ENCODE data around the gene MED16.
"Not testable (repeated sequence)": the region's sequence is repeated elsewhere in the genome, so short reads cannot be mapped to it uniquely, and the experiment has no call there.

The MED16 gene

GRCh38 chr19:852136-853013 lies 40.6 kb downstream of the MED16 start, which contains the start of gene ELANE:
ELANE (plus strand) TSS chr19:852303; CDS start chr19:852329, 26 bp downstream.
- DNase-seq, result no peak

- DNase-seq, result no peak
Measured at GRCh38 chr19:850979-851335, 42.0 kb downstream of the MED16 start.

- DNase-seq, result peak; percentile 43
Measured at GRCh38 chr19:850221-850978, 42.6 kb downstream of the MED16 start.

DNA sequence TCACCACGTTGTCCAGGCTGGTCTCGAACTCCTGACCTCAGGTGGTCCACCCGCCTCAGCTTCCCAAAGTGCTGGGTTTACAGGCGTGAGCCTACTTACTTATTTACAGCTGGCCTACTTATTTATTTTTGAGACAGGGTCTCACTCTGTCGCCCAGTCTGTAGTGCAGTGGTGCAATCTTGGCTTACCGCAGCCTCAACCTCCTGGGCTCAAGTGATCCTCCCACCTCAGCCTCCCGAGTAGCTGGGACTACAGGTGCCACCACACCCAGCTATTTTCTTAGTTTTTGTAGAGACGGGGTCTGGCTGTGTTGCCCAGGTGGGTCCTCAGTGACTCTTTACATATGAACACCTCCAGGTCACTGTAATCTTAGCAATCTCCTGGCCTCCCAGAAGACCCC lies 43.8 kb downstream of the MED16 start:
- not testable (repeated sequence) for DNase-seq

- DNase-seq, result no peak
Measured at GRCh38 chr19:848386-848921, 44.5 kb downstream of the MED16 start.

DNA sequence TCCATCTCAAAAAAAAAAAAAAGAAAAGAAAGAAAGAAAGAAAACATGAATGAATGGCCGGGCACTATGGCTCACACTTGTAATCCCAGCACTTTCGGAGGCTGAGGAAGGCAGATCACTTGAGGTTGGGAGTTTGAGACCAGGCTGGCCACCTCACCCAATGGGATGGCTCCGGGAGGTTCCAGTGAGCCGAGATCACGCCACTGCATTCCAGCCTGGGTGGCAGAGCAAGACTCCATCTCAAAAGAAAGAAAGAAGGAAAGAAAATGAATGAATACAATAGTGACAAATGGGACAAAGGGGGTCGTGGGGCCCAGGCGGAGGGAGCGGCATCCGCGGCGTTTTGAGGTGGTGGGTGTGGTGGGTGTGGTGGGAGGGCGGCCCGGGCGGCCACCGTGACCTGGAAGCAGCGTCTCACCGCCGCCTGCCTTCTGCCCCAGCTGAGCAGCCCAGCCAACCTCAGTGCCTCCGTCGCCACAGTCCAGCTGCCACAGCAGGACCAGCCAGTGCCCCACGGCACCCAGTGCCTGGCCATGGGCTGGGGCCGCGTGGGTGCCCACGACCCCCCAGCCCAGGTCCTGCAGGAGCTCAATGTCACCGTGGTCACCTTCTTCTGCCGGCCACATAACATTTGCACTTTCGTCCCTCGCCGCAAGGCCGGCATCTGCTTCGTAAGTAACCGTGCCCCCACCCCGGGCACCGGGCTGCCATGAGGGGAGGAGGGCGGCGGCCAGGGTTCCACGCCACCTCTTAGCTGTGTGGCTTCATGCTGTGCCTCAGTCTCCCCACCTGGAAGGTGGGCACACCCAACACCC lies 47.1 kb downstream of the MED16 start:
- no peak for DNase-seq

DNA sequence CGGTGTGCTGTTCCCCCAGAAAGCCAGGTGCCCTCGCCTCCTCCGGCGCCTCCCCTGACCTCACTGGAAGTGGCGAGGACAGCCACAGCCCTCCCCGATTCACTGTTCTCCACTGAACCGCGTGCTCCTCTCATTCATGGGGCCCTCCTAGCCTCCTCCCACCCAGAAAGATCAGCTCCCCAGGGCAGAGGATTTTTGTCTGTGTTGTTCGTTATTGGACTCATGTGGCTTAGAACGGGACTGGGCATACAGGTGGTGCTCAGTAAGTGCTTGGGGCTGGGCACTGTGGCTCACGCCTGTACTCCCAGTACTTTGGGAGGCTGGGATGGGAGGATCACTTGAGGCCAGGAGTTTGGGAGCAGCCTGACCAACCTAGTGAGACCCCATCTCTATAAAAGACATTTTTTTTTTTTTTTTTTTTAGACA lies 48.4 kb downstream of the MED16 start:
- DNase-seq, result no peak

DNA sequence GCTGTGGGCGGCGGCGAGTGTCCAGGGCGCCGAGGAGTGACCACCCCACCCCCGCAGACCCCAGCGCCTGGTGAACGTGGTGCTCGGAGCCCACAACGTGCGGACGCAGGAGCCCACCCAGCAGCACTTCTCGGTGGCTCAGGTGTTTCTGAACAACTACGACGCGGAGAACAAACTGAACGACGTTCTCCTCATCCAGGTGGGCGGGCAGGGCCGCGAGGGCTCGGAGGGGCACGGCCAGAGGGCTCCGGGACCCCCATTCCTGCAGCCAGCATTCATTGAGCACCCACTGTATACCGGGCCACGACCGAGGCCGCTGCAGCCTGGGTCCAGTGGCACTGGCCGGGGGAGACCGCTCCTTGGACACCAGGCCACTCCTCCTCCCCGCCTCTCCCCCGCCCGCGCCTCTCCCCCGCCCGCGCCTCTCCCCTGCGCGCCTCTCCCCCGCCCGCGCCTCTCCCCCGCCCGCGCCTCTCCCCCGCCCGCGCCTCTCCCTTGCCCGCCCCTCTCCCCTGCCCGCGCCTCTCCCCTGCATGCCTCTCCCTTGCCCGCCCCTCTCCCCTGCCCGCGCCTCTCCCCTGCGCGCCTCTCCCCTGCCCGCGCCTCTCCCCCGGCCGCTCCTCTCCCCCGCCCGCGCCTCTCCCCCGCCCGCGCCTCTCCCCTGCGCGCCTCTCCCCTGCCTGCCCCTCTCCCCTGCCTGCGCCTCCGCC lies 49.0 kb downstream of the MED16 start:
- DNase-seq, result no peak

- no peak for DNase-seq
Measured at GRCh38 chr19:843180-843835, 49.7 kb downstream of the MED16 start.

- not testable (repeated sequence) for DNase-seq
Measured at GRCh38 chr19:842802-843179, 50.2 kb downstream of the MED16 start.

- DNase-seq, result no peak
Measured at GRCh38 chr19:840519-841206, 52.3 kb downstream of the MED16 start, which contains the start of gene PRTN3. PRTN3 (plus strand) TSS chr19:840999; CDS start chr19:841009, 10 bp downstream.

GRCh38 chr19:835210-835810 lies 57.7 kb downstream of the MED16 start:
- DNase-seq, result no peak

DNA sequence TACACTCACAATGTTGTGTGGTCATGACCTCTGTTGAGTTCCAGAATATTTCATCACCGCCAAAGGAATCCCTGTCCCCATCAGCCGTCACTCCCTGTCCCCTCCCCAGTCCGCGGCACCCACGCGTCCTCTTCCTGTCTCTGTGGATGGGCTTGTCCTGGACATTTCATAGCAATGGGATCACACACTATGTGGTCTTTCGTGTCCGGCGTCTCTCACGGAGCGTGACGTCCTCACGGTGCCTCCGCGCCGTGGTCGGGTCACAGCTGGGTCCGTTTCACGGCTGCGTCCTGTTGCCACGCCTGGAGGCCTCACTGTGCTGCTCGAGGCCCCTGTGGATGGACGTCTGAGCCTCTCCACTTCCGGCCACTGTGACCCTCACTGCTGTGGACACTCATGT lies 58.8 kb downstream of the MED16 start:
- DNase-seq, result no peak

GRCh38 chr19:831407-832369 lies 61.3 kb downstream of the MED16 start:
- DNase-seq, result no peak

GRCh38 chr19:829129-829758 lies 63.7 kb downstream of the MED16 start:
- no peak for DNase-seq

- no peak for DNase-seq
Measured at GRCh38 chr19:827710-828321, 65.2 kb downstream of the MED16 start, which contains the start of gene AZU1. AZU1 (plus strand) TSS chr19:827837; CDS start chr19:827847, 10 bp downstream.

DNA sequence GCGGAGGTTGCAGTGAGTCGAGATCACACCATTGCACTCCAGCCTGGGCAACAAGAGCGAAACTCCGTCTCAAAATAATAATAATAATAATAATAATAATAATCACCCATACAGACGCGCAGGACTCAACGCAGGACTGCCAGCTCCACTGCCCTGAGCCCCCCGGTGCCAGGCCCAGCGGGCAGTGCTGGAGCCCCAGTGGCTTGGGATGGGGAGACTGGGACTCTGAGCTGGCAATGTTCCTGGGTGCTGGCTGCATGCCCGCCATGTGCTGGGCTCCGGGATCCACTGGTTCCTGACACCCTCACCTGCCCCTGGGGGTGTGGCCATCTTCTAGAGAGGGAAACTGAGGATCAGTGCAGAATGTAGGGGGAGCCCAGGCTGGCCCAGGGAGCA lies 65.7 kb downstream of the MED16 start:
- DNase-seq, result no peak
